ENCODE measurements around the gene CFAP92. TPM values are rescaled to one million over a fixed set of nuclear protein-coding genes. Genes with fewer than 3 reads are reported as not detected.
"Not testable (repeated sequence)": the region's sequence is repeated elsewhere in the genome, so short reads cannot be mapped to it uniquely, and the experiment has no call there.

The CFAP92 gene
- total RNA-seq, 1 donor from 2014 or later: 2.0 TPM

DNA sequence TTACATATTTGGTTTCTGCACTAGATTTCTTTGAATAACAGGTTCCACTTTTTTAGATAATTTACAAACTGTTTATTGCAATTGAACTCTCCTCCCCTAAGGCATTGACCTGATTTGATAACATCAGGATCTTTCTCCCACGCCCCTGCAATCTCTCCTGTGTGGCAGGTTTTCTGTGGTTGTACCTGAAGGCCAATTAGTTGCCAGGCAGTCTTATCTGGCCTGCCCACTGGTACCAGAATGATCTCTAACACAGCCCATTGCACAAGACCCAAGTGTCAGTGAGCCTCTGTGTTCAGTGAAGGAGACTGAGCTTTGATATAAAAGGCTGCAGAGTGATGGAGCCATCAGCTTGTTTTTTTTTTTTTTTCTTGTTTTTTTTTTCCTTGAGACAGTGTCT lies 111.2 kb downstream of the CFAP92 start:
- no peak for DNase-seq
- H3K27ac ChIP-seq: no peak overlapping the region
- peaks cover 27% of the 10 kb centered on the region for H3K4me1 ChIP-seq
- TF ChIP-seq, protein P1, sequence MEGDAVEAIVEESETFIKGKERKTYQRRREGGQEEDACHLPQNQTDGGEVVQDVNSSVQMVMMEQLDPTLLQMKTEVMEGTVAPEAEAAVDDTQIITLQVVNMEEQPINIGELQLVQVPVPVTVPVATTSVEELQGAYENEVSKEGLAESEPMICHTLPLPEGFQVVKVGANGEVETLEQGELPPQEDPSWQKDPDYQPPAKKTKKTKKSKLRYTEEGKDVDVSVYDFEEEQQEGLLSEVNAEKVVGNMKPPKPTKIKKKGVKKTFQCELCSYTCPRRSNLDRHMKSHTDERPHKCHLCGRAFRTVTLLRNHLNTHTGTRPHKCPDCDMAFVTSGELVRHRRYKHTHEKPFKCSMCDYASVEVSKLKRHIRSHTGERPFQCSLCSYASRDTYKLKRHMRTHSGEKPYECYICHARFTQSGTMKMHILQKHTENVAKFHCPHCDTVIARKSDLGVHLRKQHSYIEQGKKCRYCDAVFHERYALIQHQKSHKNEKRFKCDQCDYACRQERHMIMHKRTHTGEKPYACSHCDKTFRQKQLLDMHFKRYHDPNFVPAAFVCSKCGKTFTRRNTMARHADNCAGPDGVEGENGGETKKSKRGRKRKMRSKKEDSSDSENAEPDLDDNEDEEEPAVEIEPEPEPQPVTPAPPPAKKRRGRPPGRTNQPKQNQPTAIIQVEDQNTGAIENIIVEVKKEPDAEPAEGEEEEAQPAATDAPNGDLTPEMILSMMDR (IDR thresholded peaks at IDR 0.05): no peak
- intact Hi-C loops (cut with DNase I): no loop called here
- no peak overlapping the region for H3K4me3 ChIP-seq
- no peaks in the 10 kb centered on the region for H3K9me3 ChIP-seq
- H3K27me3 ChIP-seq (ENCODE audit: low read depth): no peaks in the 10 kb centered on the region
- ATAC-seq: no peak
- peaks cover 50% of the 10 kb centered on the region for H3K36me3 ChIP-seq

DNA sequence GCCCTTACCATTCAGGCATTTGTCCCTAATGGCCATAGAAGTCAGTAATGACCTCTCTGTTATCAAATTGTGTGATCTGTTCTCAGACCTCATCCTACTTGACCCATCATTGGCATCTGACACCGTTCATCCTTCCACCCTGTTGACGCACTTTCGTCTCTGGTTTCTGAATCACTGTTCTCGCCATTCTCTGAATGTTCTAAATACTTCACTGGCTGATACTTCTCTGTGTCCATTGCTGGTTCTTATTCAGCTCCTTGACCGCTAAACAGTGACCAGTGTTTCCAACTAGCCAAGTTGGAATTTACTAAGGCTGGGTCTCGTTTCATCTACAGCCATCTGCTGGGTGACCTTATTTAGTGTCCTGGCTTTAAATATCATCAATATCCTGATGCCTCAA lies 112.3 kb downstream of the CFAP92 start:
- no peak for ATAC-seq
- no peak for DNase-seq
- Histone ChIP-seq H3K36me3 (peaks cover 39% of the 10 kb centered on the region), H3K9me3 (no peaks in the 10 kb centered on the region), H3K4me1 (peaks cover 30% of the 10 kb centered on the region), H3K27ac (no peak overlapping the region), H3K4me3 (no peak overlapping the region), H3K27me3 (ENCODE audit: low read depth) (no peaks in the 10 kb centered on the region)
- intact Hi-C loops (cut with DNase I): no loop called here
- TF ChIP-seq, protein P1 (IDR thresholded peaks at IDR 0.05): no peak

DNA sequence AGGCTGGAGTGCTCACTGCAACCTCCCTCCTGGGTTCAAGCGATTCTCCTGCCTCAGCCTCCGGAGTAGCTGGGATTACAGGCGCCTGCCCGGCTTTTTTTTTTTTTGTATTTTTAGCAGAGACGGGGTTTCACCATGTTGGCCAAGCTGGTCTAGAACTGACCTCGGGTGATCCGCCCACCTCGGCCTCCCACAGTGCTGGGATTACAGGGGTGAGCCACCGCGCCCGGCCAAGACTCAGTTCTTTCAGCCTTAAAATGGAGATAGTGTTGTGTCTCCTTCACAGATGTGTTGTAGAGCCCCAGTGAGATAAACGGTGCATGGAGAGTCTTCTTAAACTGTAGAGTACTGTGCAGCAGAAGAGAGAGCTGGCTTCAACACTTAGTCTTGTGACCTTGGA lies 113.4 kb downstream of the CFAP92 start:
- intact Hi-C loops (cut with DNase I); ATAC-seq; DNase-seq; H3K27me3 ChIP-seq (ENCODE audit: low read depth); H3K9me3 ChIP-seq: not testable (repeated sequence)
- Histone ChIP-seq H3K27ac (peak overlapping the region; percentile 93), H3K4me1 (peaks cover 30% of the 10 kb centered on the region), H3K36me3 (peaks cover 29% of the 10 kb centered on the region), H3K4me3 (peak overlapping the region; percentile 94)

DNA sequence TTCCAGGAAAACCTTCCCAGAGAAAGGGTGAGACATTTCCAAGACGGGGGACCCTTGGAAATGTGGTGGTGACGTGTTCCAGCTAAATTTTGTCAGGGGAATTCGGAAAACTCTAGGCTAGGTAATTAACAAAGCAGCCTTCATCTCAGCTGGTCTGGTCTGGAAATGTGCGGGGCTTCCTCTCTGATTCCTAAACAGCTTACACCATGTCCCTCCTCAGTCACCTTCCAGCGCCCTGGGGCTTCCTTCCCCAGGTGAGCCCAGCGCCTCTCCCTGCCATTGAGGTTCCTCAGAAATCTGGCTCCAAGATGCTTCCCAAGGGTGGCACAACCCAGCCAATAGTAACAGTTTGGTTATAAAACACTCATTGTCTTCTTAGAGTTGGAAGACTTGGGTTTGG lies 113.9 kb downstream of the CFAP92 start:
- peak overlapping the region; percentile 93 for H3K27ac ChIP-seq
- TF ChIP-seq, protein P1 (IDR thresholded peaks at IDR 0.05): no peak

DNA sequence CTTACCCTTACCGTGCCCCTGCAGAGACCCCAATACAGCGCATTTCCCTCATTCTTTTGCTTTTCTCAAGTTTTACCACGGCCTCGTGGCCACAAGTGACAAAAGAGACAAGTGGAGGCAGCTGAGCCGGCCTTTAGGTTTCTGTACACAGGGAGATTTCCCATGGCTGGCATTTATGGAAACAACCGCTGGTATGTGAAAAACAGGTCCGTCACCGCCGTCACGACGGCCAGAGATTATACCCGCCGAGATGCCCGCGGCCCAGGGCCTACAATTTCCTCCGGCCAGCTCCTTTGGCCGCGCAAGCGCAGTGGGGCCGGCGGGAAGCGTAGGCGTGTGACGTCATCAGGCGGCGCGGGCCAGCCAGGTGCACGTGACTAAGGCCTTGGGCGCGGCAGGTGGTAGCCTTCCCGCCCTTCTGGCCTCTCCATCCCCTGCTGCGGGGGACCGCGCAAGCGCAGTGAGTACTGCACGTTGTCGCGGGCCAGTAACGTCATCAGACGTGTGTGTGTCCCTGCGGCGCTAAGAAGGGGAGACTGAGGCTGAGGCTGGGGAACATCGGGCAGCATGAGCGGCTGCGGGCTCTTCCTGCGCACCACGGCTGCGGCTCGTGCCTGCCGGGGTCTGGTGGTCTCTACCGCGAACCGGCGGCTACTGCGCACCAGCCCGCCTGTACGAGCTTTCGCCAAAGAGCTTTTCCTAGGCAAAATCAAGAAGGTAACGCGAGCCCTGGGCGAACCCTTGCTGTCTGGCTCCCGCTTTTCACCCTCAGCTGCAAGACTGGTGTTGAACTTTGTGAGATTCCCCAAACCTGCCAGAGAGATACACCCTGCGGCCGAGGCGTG lies 114.5 kb downstream of the CFAP92 start, which contains the start of gene ACAD9:
Gene ACAD9, plus strand, starts transcription at position 496 of the 845 bp plus-strand sequence. Its CDS starts 72 bp downstream, at position 568.
- H3K4me1 ChIP-seq: peaks cover 30% of the 10 kb centered on the region
- TF ChIP-seq, protein P1 (IDR thresholded peaks at IDR 0.05): no peak
- DNase-seq (peak; percentile 98), ATAC-seq (peak; percentile 99)
- no peaks in the 10 kb centered on the region for H3K27me3 ChIP-seq (ENCODE audit: low read depth)
- H3K9me3 ChIP-seq: no peaks in the 10 kb centered on the region
- intact Hi-C loops (cut with DNase I): no loop called here
- H3K36me3 ChIP-seq: peaks cover 19% of the 10 kb centered on the region
- peak within 1 kb of the TSS; percentile 94 for H3K4me3 ChIP-seq
- H3K27ac ChIP-seq: peak within 1 kb of the TSS; percentile 93

More for the DNA sequence above, 113.9 kb downstream of the CFAP92 start:
- H3K4me3 ChIP-seq: peak overlapping the region; percentile 94
- no peaks in the 10 kb centered on the region for H3K9me3 ChIP-seq
- no peak for DNase-seq
- H3K36me3 ChIP-seq: peaks cover 24% of the 10 kb centered on the region
- peak in 1 of 2 donors; percentile 0 for ATAC-seq
- intact Hi-C loops (cut with DNase I): no loop called here
- H3K27me3 ChIP-seq (ENCODE audit: low read depth): no peaks in the 10 kb centered on the region
- peaks cover 30% of the 10 kb centered on the region for H3K4me1 ChIP-seq

DNA sequence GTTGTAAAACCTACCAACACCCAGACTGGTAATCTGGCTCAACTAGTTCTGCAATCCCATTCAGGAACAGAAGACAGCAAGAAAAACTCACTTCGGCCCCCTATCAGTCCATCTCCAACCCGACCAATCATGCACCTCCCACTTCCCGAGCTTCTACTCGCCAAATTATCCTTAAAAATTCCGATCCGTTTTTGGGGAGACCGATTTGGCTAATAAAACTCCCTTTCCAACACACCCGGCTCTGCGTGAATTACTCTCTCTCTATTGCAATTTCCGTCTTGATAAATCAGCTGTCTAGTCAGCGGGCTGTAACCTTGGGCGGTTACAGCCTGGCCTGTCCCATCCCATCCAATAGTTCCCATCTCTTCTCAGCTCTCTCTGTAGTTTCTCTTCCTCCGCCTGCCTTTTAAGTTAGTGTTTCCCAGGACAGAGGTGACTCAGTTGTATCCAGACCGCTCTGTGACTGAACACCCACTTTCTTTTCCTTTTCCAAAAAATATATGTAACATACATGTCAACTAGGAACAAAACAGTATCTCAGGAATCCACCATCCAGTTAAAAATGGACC lies 115.2 kb downstream of the CFAP92 start:
- Histone ChIP-seq H3K4me1 (peaks cover 30% of the 10 kb centered on the region), H3K4me3 (peak overlapping the region; percentile 94), H3K9me3 (no peaks in the 10 kb centered on the region), H3K27ac (peak overlapping the region; percentile 93), H3K36me3 (peaks cover 12% of the 10 kb centered on the region), H3K27me3 (ENCODE audit: low read depth) (no peaks in the 10 kb centered on the region)
- peak; percentile 69 to 82 for ATAC-seq
- intact Hi-C loops (cut with DNase I): no loop called here
- TF ChIP-seq, protein P1 (IDR thresholded peaks at IDR 0.05): no peak
- no peak for DNase-seq

Data from lower lobe of right lung (tissue), 2 donors.